Brain microvascular endothelial cell (primary cell): ENCODE measurements around the gene DLGAP1.

Experiments used
- DNase-seq: peaks from one replicate; pipeline ENCODE4 v3.0.0-alpha.2; 2020
- H3K27ac ChIP-seq: fragments of 250-450 bp; sonication (Bioruptor Pico); 2 replicates; pipeline ENCODE4 v1.5.1; 2020; ENCODE audit warnings: mild to moderate bottlenecking, moderate library complexity
- H3K27me3 ChIP-seq: fragments of 250-450 bp; sonication (Bioruptor Pico); replicated peaks from 2 replicates; pipeline ENCODE4 v1.5.1; 2020; ENCODE audit warnings: mild to moderate bottlenecking
- H3K36me3 ChIP-seq: fragments of 250-450 bp; sonication (Bioruptor Pico); replicated peaks from 2 replicates; pipeline ENCODE4 v1.5.1; 2020; ENCODE audit warnings: mild to moderate bottlenecking
- H3K4me3 ChIP-seq: 2 replicates; pipeline ENCODE4 v1.5.1; 2011; ENCODE audit warnings: low read depth, mild to moderate bottlenecking, control low read depth, low read length, moderate library complexity
- CTCF ChIP-seq: IDR thresholded peaks from 2 replicates; pipeline ENCODE4 v1.5.1; 2011; ENCODE audit warnings: low read depth, mild to moderate bottlenecking, moderate library complexity, low read length, control low read depth, inconsistent platforms; ENCODE audit errors: missing control alignments
- in situ Hi-C: cut with HindIII; loops from 2 replicates; pipeline ENCODE4 v1.10.0; 2017; ENCODE audit warnings: low sequenced_read_pairs, low pct_ligation_motif_present

Gene DLGAP1

GRCh38 chr18:3510896-3511295 is 944.2 kb downstream of the DLGAP1 start:
- DNase-seq, result no peak
- in situ Hi-C loops, result no loop called here
- no peaks in the 10 kb centered on the region for H3K27me3 ChIP-seq
- TF ChIP-seq CTCF, result no peak
- H3K27ac ChIP-seq, result no peak overlapping the region
- H3K4me3 ChIP-seq, result no peak overlapping the region
- no peaks in the 10 kb centered on the region for H3K36me3 ChIP-seq

GRCh38 chr18:3510024-3510423 is 945.1 kb downstream of the DLGAP1 start:
- no peak for TF ChIP-seq CTCF
- Histone ChIP-seq H3K27ac (no peak overlapping the region), H3K4me3 (no peak overlapping the region), H3K27me3 (no peaks in the 10 kb centered on the region), H3K36me3 (no peaks in the 10 kb centered on the region)
- in situ Hi-C loops, result no loop called here
- no peak for DNase-seq

GRCh38 chr18:3508576-3509549 is 946.2 kb downstream of the DLGAP1 start:
- Histone ChIP-seq H3K27ac (no peak overlapping the region), H3K27me3 (no peaks in the 10 kb centered on the region), H3K4me3 (no peak overlapping the region), H3K36me3 (no peaks in the 10 kb centered on the region)
- TF ChIP-seq CTCF, result no peak
- no peak for DNase-seq
- in situ Hi-C loops, result no loop called here

- Histone ChIP-seq H3K27me3 (no peaks in the 10 kb centered on the region), H3K4me3 (no peak overlapping the region), H3K27ac (no peak overlapping the region), H3K36me3 (no peaks in the 10 kb centered on the region)
- DNase-seq, result no peak
- in situ Hi-C loops, result no loop called here
- TF ChIP-seq CTCF, result no peak
Measured at GRCh38 chr18:3504637-3505036, 950.5 kb downstream of the DLGAP1 start.

GRCh38 chr18:3502650-3503049 is 952.5 kb downstream of the DLGAP1 start:
- no peak for DNase-seq
- in situ Hi-C loops, result no loop called here
- Histone ChIP-seq H3K27ac (no peak overlapping the region), H3K36me3 (no peaks in the 10 kb centered on the region), H3K4me3 (no peak overlapping the region), H3K27me3 (no peaks in the 10 kb centered on the region)
- TF ChIP-seq CTCF, result no peak
